Esophagus muscularis mucosa (tissue), 4 donors: Measurements from ENCODE around the gene SVOPL.

Experiments
- EP300 ChIP-seq: sonication (generic); formaldehyde crosslinking; IDR thresholded peaks from one replicate; pipeline ENCODE4 v1.6.1; 2017; ENCODE audit warnings: antibody characterized with exemption
- POLR2AphosphoS5 ChIP-seq, 2 donors: sonication (generic); formaldehyde crosslinking; IDR thresholded peaks; one replicate each; pipeline ENCODE4 v1.6.1; 2017; ENCODE audit warnings: antibody characterized with exemption in 2 of 2
- TF ChIP-seq, protein P1 (sequence below), 3 experiments: fragments of 200-600 bp in 2 of 3; fragments of 450-650 bp in 1 of 3; sonication (generic) in 2 of 3; IDR thresholded peaks; one replicate each; pipeline ENCODE4 v1.5.1; 2017 to 2019; ENCODE audit warnings: antibody characterized with exemption in 3 of 3, mild to moderate bottlenecking in 2 of 3, moderate library complexity in 1 of 3

DNA sequence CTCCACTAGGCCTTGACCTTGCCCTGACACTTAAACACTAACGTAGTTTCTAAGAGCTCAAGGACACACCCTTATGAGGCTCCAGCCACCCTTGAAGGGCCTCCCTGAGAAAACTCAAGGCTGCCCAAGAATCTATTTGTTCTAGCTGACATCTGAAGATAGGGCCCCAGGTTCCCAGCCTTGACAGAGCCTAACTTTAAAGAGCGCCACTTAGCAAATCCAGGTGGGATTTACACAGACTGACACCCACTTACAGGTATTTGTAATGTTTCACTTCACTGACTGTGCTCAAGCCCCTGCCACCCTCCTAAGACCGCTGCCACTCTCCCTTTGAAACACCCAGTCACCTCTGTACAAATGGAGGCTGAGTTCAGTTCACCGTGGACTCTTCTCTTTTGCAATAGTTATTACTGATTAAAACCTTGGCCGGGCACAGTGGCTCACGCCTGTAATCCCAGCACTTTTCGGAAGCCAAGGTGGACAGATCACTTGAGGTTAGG is 90.4 kb downstream of the SVOPL start:
- TF ChIP-seq POLR2AphosphoS5 (IDR thresholded peaks at IDR 0.05) (no peak), EP300 (no peak)
- TF ChIP-seq, protein P1, sequence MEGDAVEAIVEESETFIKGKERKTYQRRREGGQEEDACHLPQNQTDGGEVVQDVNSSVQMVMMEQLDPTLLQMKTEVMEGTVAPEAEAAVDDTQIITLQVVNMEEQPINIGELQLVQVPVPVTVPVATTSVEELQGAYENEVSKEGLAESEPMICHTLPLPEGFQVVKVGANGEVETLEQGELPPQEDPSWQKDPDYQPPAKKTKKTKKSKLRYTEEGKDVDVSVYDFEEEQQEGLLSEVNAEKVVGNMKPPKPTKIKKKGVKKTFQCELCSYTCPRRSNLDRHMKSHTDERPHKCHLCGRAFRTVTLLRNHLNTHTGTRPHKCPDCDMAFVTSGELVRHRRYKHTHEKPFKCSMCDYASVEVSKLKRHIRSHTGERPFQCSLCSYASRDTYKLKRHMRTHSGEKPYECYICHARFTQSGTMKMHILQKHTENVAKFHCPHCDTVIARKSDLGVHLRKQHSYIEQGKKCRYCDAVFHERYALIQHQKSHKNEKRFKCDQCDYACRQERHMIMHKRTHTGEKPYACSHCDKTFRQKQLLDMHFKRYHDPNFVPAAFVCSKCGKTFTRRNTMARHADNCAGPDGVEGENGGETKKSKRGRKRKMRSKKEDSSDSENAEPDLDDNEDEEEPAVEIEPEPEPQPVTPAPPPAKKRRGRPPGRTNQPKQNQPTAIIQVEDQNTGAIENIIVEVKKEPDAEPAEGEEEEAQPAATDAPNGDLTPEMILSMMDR (IDR thresholded peaks at IDR 0.05), result no peak
